ENCODE measurements around the gene CD58.

Gene CD58

DNA sequence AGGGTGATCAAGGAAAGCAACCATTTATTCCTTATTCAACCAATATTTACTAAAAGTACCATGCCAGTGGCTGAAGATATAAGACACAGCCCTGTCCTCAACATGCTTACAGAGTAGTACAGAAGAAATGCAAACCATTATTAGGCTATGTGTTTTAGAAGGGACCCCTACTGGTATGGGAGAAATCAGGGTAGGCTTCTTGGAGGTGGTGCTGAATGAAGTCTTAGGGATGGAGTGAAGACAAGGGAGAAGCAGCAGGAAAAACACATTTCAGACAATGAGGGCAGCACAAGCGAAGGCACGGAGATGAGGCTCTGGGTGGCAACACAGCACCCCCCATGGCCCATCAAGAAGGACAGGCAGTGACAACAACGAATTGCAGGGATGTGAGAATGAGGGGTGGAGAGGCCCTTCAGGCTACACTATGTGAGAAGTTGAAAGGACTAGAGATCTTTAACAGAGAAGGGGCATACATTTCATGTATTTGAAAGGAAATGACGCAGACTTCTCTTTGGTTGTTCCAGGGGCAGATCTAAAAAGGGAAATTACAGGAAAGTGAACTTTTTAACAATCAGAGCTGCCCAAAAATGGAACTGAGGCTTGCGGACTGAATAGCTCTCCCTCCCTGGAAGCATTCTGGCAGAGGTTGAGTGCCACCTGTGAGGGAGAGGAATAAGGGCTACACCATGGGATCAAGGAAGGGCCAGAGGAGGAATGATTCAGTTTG is 16.8 kb upstream of the CD58 start:
- CTCF ChIA-PET = interaction anchor here (2.2 to 6.7 kb wide), 3 partner anchors 8 to 14 kb away, joined by 10 to 55 read pairs (median 43); no protein-coding TSS in a partner anchor
- DNase-seq (ENCODE audit: extremely low spot score) = no peak
- TF ChIP-seq, protein P1, sequence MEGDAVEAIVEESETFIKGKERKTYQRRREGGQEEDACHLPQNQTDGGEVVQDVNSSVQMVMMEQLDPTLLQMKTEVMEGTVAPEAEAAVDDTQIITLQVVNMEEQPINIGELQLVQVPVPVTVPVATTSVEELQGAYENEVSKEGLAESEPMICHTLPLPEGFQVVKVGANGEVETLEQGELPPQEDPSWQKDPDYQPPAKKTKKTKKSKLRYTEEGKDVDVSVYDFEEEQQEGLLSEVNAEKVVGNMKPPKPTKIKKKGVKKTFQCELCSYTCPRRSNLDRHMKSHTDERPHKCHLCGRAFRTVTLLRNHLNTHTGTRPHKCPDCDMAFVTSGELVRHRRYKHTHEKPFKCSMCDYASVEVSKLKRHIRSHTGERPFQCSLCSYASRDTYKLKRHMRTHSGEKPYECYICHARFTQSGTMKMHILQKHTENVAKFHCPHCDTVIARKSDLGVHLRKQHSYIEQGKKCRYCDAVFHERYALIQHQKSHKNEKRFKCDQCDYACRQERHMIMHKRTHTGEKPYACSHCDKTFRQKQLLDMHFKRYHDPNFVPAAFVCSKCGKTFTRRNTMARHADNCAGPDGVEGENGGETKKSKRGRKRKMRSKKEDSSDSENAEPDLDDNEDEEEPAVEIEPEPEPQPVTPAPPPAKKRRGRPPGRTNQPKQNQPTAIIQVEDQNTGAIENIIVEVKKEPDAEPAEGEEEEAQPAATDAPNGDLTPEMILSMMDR (IDR thresholded peaks at IDR 0.05; ENCODE audit: control extremely low read depth, extremely low read depth, low read depth, missing control alignments) = no peak
- POLR2A ChIA-PET = no interaction called here

DNA sequence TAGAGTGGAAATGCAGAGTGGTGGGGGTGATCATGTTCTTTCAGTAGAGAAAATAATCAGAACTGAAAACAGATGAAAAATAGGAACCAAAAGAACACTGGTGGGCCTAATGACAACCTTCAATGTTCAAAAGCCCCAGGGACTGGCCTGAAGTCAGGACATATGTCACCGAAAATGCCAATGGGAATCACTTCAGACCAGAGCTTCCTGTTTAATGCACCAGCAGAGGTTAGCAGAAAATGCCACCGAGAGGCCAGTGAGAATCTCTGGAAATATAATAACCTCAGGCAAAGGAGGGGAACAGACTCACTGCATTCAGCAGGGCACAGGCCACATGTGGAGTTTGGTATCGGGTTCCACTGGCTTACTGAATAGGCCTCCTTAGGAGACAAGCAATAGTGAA is 15.9 kb upstream of the CD58 start:
- TF ChIP-seq, protein P1 (IDR thresholded peaks at IDR 0.05; ENCODE audit: control extremely low read depth, extremely low read depth, low read depth, missing control alignments) = no peak
- DNase-seq (ENCODE audit: extremely low spot score) = no peak
- POLR2A ChIA-PET = no interaction called here
- CTCF ChIA-PET = interaction anchor here (1.1 to 6.7 kb wide), 5 partner anchors 8 to 481 kb away, joined by 3 to 55 read pairs (median 4); no protein-coding TSS in a partner anchor

DNA sequence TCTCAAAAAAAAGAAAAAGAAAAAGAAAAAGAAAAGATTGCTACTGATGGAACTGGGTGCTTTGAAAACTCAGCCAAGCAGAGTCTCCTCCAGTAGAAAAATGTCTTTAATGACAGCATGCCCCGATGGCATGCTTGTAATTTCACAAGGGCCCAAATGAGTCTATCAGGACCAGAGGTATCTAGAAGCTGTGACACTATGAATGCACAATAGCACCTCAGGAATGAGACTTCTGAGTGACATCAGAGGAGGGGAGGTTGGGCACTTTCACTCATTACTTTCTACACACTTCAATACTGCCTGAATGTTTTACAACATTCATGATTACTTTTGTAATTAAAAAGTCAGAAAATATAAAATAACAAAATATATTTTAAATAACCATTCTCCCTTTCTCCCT is 15.1 kb upstream of the CD58 start:
- ChIA-PET POLR2A (no interaction called here), CTCF (interaction anchor here (0.7 to 6.7 kb wide), 5 partner anchors 9 to 482 kb away, joined by 3 to 55 read pairs (median 3); no protein-coding TSS in a partner anchor)
- TF ChIP-seq, protein P1 (IDR thresholded peaks at IDR 0.05; ENCODE audit: control extremely low read depth, extremely low read depth, low read depth, missing control alignments) = no peak
- DNase-seq (ENCODE audit: extremely low spot score) = no peak

DNA sequence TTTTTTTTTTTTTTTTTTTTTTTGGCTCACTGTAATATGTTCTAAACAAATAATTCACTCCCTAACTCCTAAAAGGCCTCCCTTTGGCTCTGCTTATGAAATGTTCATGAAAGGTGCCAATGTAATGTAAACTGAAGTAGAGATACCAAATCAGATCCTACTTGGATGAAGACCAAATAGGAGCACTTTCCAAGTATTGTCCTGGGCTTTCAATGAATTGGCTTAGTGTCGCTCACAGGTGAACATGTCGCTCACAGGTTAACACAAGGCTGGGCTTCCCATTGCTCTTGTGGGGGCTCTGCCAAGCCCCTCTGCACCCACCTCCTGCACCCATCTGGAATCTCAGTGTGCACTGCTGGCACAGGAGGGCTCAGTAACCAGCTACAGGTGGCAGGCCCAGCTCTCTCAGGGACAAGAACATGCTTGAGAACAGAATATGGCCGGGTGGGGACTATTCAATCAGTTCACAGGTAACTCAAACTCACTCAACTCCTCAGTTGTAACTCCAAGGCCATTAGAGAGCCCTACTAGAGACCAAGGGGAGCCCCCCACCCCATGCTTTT is 10.6 kb upstream of the CD58 start:
- TF ChIP-seq, protein P1 (IDR thresholded peaks at IDR 0.05; ENCODE audit: control extremely low read depth, extremely low read depth, low read depth, missing control alignments) = no peak
- no peak for DNase-seq (ENCODE audit: extremely low spot score)
- ChIA-PET POLR2A (no interaction called here), CTCF (interaction anchor here (6.3 to 6.7 kb wide), 2 partner anchors 8 to 14 kb away, joined by 43 to 55 read pairs; no protein-coding TSS in a partner anchor)

DNA sequence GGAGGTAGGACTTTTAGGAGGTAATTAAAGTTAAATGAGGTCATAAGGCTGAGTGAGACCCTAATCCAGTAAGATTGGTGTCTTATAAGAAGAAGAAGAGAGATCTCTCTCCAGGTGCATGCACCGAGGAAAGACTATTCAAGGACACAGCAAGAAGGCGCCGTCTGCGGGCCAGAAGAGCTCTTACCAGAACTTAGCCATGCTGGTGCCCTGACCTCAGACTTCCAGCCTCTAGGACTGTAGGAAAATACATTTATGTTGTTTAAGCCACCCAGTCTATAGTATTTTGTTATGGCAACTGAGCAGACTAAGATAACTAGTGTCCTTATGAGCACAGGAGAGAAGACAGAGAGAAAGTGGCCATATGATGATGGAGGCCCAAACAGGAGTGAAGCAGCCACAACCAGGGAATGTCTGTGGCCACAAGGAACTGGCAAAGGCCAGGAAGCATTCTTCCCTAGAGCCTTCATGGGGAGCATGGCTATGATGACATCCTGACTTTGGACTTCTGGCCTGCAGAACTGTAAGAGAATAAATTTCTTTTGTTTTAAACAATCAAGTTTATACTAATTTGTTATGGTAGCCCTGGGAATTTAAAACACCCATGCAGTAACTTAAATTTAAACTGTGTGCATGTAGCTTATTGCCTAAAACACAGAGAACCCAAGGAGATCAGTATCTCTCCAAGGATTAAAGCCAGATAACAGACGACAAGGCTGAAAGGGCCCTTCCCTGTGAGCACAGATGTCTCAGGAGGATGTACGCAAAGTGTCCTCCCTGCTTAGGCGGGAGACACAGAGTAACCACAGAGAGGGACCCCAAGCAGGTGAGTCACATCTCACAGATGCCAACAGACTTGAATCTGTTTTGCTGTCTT is 9.9 kb upstream of the CD58 start:
- ChIA-PET CTCF (interaction anchor here (6.7 to 6.9 kb wide), 2 partner anchors 14 to 15 kb away, joined by 43 to 55 read pairs; no protein-coding TSS in a partner anchor), POLR2A (no interaction called here)
- TF ChIP-seq, protein P1 (IDR thresholded peaks at IDR 0.05; ENCODE audit: control extremely low read depth, extremely low read depth, low read depth, missing control alignments) = no peak
- DNase-seq (ENCODE audit: extremely low spot score) = no peak

DNA sequence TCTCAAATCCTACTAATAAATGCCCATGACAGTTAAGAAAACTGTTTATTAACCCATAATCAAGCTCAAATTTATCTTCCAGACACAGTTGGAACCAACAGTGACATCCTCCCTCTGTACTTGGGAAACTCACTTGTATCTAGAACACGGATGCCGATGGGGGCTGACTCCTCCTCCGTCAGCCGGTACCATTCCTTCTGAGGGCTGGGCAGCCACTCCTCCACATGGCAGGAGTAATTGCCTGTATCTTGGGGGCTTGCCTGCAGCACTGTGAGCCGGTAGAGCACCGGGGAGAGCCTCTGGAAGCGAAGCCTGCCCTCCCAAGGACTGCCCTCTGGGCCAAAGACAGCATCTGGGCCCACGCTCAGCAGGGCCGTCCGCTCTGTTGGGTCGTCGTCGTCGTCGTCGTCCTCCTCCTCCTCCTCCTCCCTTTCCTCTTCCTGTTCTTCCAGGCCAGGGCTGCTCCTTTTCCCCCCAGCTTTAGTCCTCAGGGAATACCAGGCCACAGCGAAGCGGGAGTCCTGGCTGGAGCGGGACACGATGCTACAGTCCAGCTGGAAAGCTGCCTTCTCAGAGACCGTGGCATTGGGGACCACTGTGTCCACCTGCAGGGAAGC is 8.5 kb upstream of the CD58 start:
- POLR2A ChIA-PET = no interaction called here
- no peak for DNase-seq (ENCODE audit: extremely low spot score)
- CTCF ChIA-PET = interaction anchor here (6.9 kb wide), 1 partner anchor 16 kb away, joined by 55 read pairs; no protein-coding TSS in a partner anchor
- TF ChIP-seq, protein P1 (IDR thresholded peaks at IDR 0.05; ENCODE audit: control extremely low read depth, extremely low read depth, low read depth, missing control alignments) = no peak

Measured in GM10248 (cell line).